HepG2 (cell line): ENCODE results near the gene OR2F1. TPM values are rescaled to one million over a fixed set of nuclear protein-coding genes. Genes with fewer than 3 reads are reported as not detected.

Source experiments
- ATAD3A ChIP-seq: sonication (generic); formaldehyde crosslinking; IDR thresholded peaks from 2 replicates; pipeline ENCODE4 v1.4.0; 2020; ENCODE audit warnings: missing genetic modification reagents
- ATF1 ChIP-seq: IDR thresholded peaks from 2 replicates; pipeline ENCODE4 v1.6.1; 2016; ENCODE audit warnings: mild to moderate bottlenecking, control low read depth
- FOXA1 ChIP-seq, 2 experiments: fragments of 450-650 bp in 1 of 2; sonication (generic) in 1 of 2; formaldehyde crosslinking in 1 of 2; IDR thresholded peaks; 2 replicates each; pipeline versions ENCODE4 v1.4.0 to v1.6.1; 2016 to 2020; ENCODE audit warnings: missing genetic modification reagents in 1 of 2
- GABPA ChIP-seq, 2 experiments: IDR thresholded peaks; 2 replicates each; pipeline ENCODE4 v1.6.1; 2011 to 2016; ENCODE audit warnings: low read depth in 2 of 2, low read length in 1 of 2, missing biosample characterization in 1 of 2, missing genetic modification characterization in 1 of 2
- GLI4 ChIP-seq: sonication (generic); formaldehyde crosslinking; IDR thresholded peaks from 2 replicates; pipeline ENCODE4 v1.5.1; 2020; ENCODE audit warnings: missing genetic modification reagents, mild to moderate bottlenecking, moderate library complexity, borderline replicate concordance
- HNF4G ChIP-seq, 2 experiments: sonication (generic) in 1 of 2; formaldehyde crosslinking in 1 of 2; IDR thresholded peaks; 2 replicates each; pipeline versions ENCODE4 v1.4.0 to v1.6.1; 2011 to 2020; ENCODE audit warnings: borderline replicate concordance in 2 of 2, low read depth in 2 of 2, mild to moderate bottlenecking in 2 of 2, low read length in 1 of 2, missing genetic modification reagents in 1 of 2, moderate library complexity in 1 of 2
- HNRNPL ChIP-seq: fragments of 200-400 bp; formaldehyde crosslinking; IDR thresholded peaks from 2 replicates; pipeline ENCODE4 v1.6.1; 2017; ENCODE audit warnings: mild to moderate bottlenecking, low read depth, low read length
- KDM5A ChIP-seq: fragments of 200-600 bp; sonication (generic); IDR thresholded peaks from 2 replicates; pipeline ENCODE4 v1.7.0; 2018; ENCODE audit warnings: antibody characterized with exemption, mild to moderate bottlenecking, low read length, borderline replicate concordance
- NFAT5 ChIP-seq: sonication (generic); formaldehyde crosslinking; IDR thresholded peaks from 2 replicates; pipeline ENCODE4 v1.4.0; 2020; ENCODE audit warnings: missing genetic modification reagents
- PRPF4 ChIP-seq: fragments of 200-400 bp; formaldehyde crosslinking; IDR thresholded peaks from 2 replicates; pipeline ENCODE4 v1.6.1; 2016; ENCODE audit warnings: low read length, low read depth; ENCODE audit not compliant: poor library complexity, severe bottlenecking
- RARA ChIP-seq: IDR thresholded peaks from 2 replicates; pipeline ENCODE4 v1.6.1; 2016; ENCODE audit warnings: missing genetic modification reagents, missing compliant biosample characterization
- RARG ChIP-seq: sonication (generic); formaldehyde crosslinking; IDR thresholded peaks from 2 replicates; pipeline ENCODE4 v1.4.0; 2020; ENCODE audit warnings: low read depth, mild to moderate bottlenecking, missing genetic modification reagents
- RFX3 ChIP-seq: IDR thresholded peaks from 2 replicates; pipeline ENCODE4 v1.6.1; 2016; ENCODE audit warnings: missing biosample characterization, missing genetic modification reagents
- RORA ChIP-seq: sonication (generic); formaldehyde crosslinking; IDR thresholded peaks from 2 replicates; pipeline ENCODE4 v1.5.0; 2020; ENCODE audit warnings: mild to moderate bottlenecking, missing genetic modification reagents, moderate library complexity
- SALL2 ChIP-seq: sonication (generic); formaldehyde crosslinking; IDR thresholded peaks from 2 replicates; pipeline ENCODE4 v1.8.1; 2023; ENCODE audit warnings: mild to moderate bottlenecking, missing genetic modification reagents, inconsistent platforms
- SRSF4 ChIP-seq: fragments of 200-400 bp; formaldehyde crosslinking; IDR thresholded peaks from one replicate; pipeline ENCODE4 v1.6.1; 2018; ENCODE audit warnings: mild to moderate bottlenecking, low read depth, low read length, moderate library complexity; ENCODE audit not compliant: poor library complexity, severe bottlenecking
- SRY ChIP-seq: sonication (generic); formaldehyde crosslinking; IDR thresholded peaks from 2 replicates; pipeline ENCODE4 v1.8.0; 2022; ENCODE audit warnings: mild to moderate bottlenecking, missing genetic modification reagents
- SSRP1 ChIP-seq: IDR thresholded peaks from 2 replicates; pipeline ENCODE4 v1.6.1; 2016; ENCODE audit warnings: control low read depth
- TGIF2 ChIP-seq: IDR thresholded peaks from 2 replicates; pipeline ENCODE4 v1.6.1; 2016; ENCODE audit warnings: control low read depth, missing compliant biosample characterization
- ZKSCAN8 ChIP-seq: IDR thresholded peaks from 2 replicates; pipeline ENCODE4 v1.6.1; 2016; ENCODE audit warnings: borderline replicate concordance, missing genetic modification reagents, missing compliant biosample characterization
- ZNF232 ChIP-seq: sonication (generic); formaldehyde crosslinking; IDR thresholded peaks from 2 replicates; pipeline ENCODE4 v1.4.0; 2020; ENCODE audit warnings: missing genetic modification reagents, borderline replicate concordance
- ZNF546 ChIP-seq: sonication (generic); formaldehyde crosslinking; conservative IDR thresholded peaks from 2 replicates; pipeline ENCODE4 v1.8.1; 2023; ENCODE audit warnings: mild to moderate bottlenecking, missing genetic modification reagents
- ZNF552 ChIP-seq: sonication (generic); formaldehyde crosslinking; IDR thresholded peaks from 2 replicates; pipeline ENCODE4 v1.9.0; 2022; ENCODE audit warnings: missing genetic modification reagents, mild to moderate bottlenecking, borderline replicate concordance
- ZSCAN20 ChIP-seq: sonication (generic); formaldehyde crosslinking; IDR thresholded peaks from 2 replicates; pipeline ENCODE4 v1.4.0; 2020; ENCODE audit warnings: missing genetic modification reagents, mild to moderate bottlenecking, borderline replicate concordance
- ZSCAN5A ChIP-seq: sonication (generic); formaldehyde crosslinking; IDR thresholded peaks from 2 replicates; pipeline ENCODE4 v1.8.0; 2022; ENCODE audit warnings: mild to moderate bottlenecking, missing genetic modification reagents, borderline replicate concordance
- polyA plus RNA-seq, 8 experiments: library from polyadenylated mRNA; depleted of rRNA in 3 of 8; stranded (reverse) in 7 of 8; unstranded in 1 of 8; fragments of >200 nt; fragmentation: Illumina TruSeq in 4 of 8; extraction: Trizol in 4 of 8; gene quantifications; 2 replicates each; pipeline versions ENCODE4 v1.2.1 to v1.2.3, GENCODE V29; 2011 to 2016; ENCODE audit warnings: low read depth in 4 of 8, missing spikeins in 1 of 8, mixed read lengths in 1 of 8; ENCODE audit not compliant: insufficient read depth in 1 of 8
- total RNA-seq, 5 experiments: library from RNA; depleted of rRNA; stranded (reverse); fragments of >200 nt; fragmentation: Illumina TruSeq; extraction: Trizol; gene quantifications; 2 replicates each; pipeline ENCODE4 v1.2.3, GENCODE V29; 2016; ENCODE audit warnings: low read depth in 1 of 5

OR2F1 gene
- total and polyA plus RNA-seq, 2 of the 13 experiments (the other 11 are each of a cell fraction or from before 2014, with no cell fraction given) = 0.36 to 1.5 TPM

- TF ChIP-seq GABPA (IDR thresholded peaks at IDR 0.05; ENCODE audit: low read depth, low read length) (no peak), GABPA (CRISPR knock-in tag; IDR thresholded peaks at IDR 0.05; ENCODE audit: low read depth) (peak; percentile 48; the same call in 1 of the 2 replicates), RARA (CRISPR knock-in tag) (peak; percentile 90), RORA (CRISPR knock-in tag) (no peak), NFAT5 (no peak), FOXA1 (IDR thresholded peaks at IDR 0.05) (no peak), FOXA1 (CRISPR knock-in tag; IDR thresholded peaks at IDR 0.05) (peak; percentile 74), SRY (CRISPR knock-in tag) (no peak), HNRNPL (no peak), ZNF552 (CRISPR knock-in tag) (no peak), KDM5A (no peak), RARG (CRISPR knock-in tag) (no peak), ATF1 (CRISPR knock-in tag) (peak; percentile 68), RFX3 (CRISPR knock-in tag) (no peak), SALL2 (CRISPR knock-in tag) (no peak), PRPF4 (no peak), ZSCAN20 (CRISPR knock-in tag) (no peak), ZSCAN5A (peak; percentile 88; the same call in 1 of the 2 replicates), SSRP1 (CRISPR knock-in tag) (peak; percentile 91; the same call in 1 of the 2 replicates), SRSF4 (no peak), HNF4G (IDR thresholded peaks at IDR 0.05; ENCODE audit: borderline replicate concordance, low read depth, low read length) (peak; percentile 79), HNF4G (CRISPR knock-in tag; IDR thresholded peaks at IDR 0.05; ENCODE audit: borderline replicate concordance, low read depth) (peak; percentile 75; the same call in 1 of the 2 replicates), ZKSCAN8 (CRISPR knock-in tag) (peak; percentile 83), ZNF546 (CRISPR knock-in tag) (no peak), ZNF232 (CRISPR knock-in tag) (0 out of 2 replicates have a peak, but pooled peaks have one; percentile 55), GLI4 (CRISPR knock-in tag) (no peak), TGIF2 (CRISPR knock-in tag) (peak; percentile 82; the same call in 1 of the 2 replicates), ATAD3A (CRISPR knock-in tag) (no peak)
These were observed 47.7 kb upstream of the OR2F1 start (continued) for GRCh38 chr7:143906895-143907294.
